ENCODE measurements around the gene GUCA1C.

GUCA1C gene

DNA sequence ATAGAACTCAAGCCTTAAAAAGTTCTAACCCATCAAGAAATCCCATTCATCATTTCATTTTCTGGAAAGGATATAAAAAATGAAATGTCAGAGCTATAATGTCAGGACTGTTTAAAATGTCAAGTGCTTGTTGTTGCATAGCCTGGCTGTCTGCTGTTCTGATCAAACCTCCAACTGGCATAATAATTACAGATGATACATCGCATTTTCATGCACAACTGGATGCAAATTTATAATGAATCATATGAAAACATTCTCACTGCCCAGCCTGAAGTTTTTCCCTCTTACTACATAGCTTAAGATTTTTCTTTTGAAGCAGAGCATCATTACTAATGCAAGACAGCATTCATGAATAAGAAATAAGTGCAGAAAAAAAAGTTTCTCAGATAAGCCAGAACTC, 46.5 kb downstream of the GUCA1C start:
- no peak for DNase-seq

GRCh38 chr3:108899530-108899929, 54.1 kb downstream of the GUCA1C start:
- no peak for DNase-seq

GRCh38 chr3:108897883-108898282, 55.8 kb downstream of the GUCA1C start:
- no peak for DNase-seq

DNA sequence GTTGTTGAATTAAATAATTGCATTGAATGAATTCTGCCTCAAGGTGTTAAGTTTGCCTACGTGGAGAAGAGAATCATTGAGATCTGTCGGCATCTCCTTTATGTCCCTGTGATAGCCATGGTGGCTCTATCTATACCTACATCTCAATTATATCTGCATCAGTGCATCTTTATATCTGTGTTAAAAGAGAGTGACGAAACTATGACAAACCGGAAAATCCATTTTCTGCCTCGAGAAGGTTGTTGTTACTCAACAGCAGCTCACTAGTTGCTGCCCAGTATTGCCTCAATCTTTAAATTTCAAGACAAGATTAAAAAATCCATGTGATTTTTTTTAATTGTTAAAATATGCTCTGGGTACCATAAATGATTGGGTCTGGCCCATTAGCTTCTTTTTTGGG, 58.7 kb downstream of the GUCA1C start:
- DNase-seq = no peak

DNA sequence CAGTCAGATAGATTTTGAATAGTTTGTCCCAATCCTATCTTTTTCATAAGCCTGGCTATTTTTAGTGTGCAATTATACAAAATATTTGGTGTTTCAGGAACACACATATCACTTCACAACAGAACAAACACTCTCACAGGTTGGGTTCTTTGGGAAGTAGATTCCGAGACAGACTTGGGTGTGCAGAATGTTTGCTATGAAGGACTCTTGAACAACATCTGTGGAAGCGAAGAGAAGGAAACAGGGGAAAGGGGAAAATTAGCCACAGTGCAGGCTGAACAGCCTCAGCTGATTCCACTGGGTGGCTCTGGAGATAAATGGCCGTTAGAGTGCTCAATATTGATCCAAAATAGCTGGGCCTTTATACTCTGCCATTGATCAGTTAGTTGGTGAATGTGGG, 61.8 kb downstream of the GUCA1C start:
- no peak for DNase-seq

GRCh38 chr3:108887777-108888176, 65.9 kb downstream of the GUCA1C start:
- DNase-seq = no peak

DNA sequence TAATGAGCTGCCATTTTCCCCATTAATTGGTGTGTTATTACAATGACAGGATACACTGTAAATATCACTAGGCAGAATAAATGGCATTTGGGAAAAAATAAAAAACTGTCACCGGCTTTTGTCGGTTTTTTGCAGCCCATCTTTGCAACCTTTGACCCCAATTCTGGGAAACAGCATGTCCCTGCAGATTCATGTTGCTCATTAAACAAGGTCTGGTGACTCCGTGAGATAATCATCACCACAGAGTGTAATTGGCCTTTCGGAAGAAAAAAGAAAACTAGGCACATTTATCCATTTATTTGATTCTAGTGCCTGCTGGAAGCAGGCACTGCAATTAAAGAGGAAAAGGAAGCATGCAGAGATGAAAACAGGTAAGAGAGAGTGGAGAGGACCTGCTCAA, 66.6 kb downstream of the GUCA1C start:
- no peak for DNase-seq

GRCh38 chr3:108883373-108883772, 70.3 kb downstream of the GUCA1C start:
- DNase-seq = no peak

DNA sequence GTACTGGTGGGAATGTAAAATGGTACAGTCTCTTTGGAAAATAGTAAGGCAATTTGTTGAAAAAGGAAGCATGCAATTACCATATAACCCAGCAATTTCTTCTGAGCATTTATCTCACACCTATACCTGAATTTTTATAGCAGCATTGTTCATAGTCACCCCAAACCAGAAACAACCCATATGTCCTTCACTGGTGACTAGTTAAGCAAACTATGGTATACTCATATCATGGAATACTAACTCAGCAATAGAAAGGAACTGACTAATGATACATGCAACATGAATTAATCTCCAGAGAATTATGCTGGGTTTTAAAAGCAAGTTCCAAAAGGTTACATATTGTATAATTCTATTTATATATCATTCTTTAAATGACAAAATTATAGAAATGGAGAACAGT, 70.9 kb downstream of the GUCA1C start:
- DNase-seq = no peak

GRCh38 chr3:108879915-108880314, 73.8 kb downstream of the GUCA1C start:
- DNase-seq = no peak

DNA sequence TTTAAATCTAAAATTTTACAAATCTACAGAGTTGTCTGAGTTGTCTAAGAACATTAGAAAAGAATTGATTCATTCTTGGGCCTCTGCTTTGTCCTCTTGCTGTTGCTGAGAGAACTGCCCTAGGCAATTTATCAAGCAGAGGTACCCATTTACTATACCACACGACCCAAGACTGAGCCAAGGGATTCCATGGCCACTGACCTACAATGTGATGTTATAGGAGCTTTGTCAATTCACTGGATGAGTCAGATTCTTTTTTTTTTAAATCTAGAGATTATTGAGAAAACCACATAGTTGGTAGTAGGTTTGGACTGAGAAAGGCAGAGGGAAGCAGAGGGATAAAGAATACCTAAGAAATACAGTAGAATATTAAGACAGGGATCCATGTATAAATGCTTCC, 75.8 kb downstream of the GUCA1C start:
- no peak for DNase-seq

DNA sequence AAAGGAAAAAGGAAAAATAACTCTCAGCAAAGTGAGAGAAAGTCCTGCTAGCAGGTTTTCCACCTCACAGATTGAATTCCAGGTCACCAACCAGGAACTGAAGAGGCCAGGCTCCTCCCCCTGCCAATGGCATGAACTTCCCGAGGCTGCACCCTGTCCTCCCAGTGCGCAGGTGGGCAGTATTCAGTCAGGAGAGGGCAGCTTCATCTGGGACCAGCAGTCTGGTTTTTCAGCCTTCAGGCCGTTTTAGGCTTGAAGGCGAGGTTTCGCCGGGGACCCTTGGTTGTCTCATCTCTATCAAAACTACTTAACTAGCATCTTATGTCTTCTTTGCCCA, 89.9 kb downstream of the GUCA1C start:
- DNase-seq = no peak

DNA sequence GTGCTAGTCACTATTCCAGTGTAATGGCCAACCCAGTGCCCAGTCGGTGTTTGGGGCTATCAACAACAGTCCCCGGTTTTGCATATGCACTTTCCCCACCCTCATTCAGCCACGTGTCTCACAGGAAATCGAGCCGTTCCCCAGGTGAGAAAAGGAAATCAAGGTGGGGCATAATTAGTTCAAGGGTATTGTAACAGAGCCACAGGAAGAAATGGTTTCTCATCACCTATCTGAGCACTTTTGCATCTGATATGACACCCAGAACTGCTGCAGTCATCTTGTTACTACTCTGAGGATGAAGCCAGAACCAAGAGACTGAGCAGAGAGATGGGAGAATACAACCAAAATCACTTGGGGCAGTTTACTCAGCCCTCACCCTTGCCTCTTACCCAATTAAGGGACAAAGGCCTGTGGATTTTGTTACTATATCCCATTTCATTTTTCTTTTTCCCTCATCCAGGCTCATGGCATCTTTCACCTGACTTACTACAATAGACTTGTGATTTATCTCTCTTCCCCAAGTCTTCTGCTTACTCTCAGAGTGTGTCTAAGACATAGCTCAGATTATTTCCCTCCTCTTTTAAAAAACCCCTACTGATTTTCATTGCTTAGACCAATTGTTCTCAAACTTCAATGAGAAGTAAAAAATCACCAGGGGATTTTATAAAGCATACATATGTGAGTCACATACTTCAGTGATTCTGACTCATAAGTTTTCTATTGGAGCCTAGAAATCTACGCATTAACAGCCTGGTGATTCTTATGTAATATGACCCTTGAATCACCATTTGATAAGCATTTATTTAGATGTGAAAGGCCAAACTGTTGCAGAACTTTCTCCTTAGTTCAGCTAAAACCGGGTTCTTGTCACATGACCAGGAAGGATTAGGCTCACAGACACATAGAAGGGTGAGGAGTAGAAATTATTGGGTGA, 90.5 kb downstream of the GUCA1C start:
- no peak for DNase-seq

GRCh38 chr3:108861401-108861800, 92.3 kb downstream of the GUCA1C start:
- DNase-seq = no peak
